GM12874 (cell line): Measurements from ENCODE around the gene APLN.

Experiments
- TF ChIP-seq, protein P1 (sequence below): IDR thresholded peaks from 2 replicates; pipeline ENCODE4 v1.5.1; 2011; ENCODE audit warnings: low read depth, mild to moderate bottlenecking, control low read depth, low read length, moderate library complexity; ENCODE audit not compliant: insufficient read depth

APLN gene, protein sequence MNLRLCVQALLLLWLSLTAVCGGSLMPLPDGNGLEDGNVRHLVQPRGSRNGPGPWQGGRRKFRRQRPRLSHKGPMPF

DNA sequence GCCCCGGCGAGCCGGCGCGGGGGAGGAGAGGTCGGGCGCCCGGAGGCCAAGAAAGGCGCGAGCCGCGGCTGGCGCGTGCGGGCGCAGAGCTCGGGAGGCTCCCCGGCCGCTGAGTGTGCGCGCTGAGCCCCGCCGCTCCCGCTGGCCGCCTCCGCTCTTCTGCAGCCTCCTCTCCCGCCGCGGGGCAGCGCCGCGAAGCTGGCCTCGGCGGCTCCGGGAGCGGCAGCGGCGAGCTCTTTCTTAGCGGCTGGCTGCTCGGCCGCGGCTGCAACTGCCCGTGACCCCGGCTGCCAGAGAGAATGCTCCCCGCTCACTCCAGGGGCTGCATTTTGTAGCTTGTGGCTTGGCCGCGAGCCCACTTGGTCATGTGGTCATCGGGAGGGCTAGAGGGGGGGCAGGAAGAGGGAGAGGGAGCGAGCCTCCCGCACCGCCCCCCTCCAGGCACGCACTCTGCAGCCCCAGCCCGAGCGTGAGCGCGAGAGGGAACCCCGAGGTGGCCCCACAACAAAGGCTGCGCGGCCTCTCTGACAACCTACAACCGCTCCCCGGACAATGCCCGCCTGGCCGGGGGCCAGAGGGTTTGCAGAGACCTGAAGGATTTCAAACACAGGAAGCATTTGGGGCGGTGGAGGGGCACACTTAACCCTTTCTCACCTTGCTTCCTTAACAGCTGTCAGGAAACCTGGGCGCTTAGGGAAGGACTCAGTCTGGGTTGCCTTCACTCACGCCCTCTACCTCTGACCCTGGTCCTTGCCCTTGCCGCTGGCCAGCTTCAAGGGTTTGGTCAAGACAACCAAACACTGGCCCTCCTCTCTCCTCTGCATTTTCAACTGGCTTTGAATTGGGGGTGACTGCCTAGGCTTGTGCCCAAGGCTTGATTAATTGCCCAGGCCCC, at the start of gene APLN:
APLN (minus strand) TSS at position 305 of the 895 bp plus-strand sequence. CDS start 326 bp downstream, outside the sequence.
- TF ChIP-seq, protein P1, sequence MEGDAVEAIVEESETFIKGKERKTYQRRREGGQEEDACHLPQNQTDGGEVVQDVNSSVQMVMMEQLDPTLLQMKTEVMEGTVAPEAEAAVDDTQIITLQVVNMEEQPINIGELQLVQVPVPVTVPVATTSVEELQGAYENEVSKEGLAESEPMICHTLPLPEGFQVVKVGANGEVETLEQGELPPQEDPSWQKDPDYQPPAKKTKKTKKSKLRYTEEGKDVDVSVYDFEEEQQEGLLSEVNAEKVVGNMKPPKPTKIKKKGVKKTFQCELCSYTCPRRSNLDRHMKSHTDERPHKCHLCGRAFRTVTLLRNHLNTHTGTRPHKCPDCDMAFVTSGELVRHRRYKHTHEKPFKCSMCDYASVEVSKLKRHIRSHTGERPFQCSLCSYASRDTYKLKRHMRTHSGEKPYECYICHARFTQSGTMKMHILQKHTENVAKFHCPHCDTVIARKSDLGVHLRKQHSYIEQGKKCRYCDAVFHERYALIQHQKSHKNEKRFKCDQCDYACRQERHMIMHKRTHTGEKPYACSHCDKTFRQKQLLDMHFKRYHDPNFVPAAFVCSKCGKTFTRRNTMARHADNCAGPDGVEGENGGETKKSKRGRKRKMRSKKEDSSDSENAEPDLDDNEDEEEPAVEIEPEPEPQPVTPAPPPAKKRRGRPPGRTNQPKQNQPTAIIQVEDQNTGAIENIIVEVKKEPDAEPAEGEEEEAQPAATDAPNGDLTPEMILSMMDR = no peak

DNA sequence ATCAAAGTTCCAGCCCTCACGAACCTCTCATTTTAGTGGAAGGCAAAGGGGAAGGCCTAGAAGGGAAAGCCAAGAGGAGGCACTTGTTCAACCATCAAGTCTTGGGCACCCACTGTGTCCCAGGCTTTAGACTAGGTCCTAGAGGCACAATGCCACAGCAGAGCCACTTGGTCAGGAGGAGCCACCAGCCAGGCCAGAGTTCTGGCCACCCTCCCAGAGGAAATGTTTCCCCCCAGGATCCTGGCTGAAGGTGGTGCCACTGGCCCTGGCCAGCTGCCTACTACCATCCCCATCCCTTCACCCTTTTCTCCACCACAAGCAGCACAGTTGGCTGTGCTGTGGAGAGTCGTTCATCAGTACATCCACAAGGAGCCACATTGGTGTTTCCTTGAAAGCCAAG, 49.7 kb upstream of the APLN start:
- TF ChIP-seq, protein P1 = no peak

DNA sequence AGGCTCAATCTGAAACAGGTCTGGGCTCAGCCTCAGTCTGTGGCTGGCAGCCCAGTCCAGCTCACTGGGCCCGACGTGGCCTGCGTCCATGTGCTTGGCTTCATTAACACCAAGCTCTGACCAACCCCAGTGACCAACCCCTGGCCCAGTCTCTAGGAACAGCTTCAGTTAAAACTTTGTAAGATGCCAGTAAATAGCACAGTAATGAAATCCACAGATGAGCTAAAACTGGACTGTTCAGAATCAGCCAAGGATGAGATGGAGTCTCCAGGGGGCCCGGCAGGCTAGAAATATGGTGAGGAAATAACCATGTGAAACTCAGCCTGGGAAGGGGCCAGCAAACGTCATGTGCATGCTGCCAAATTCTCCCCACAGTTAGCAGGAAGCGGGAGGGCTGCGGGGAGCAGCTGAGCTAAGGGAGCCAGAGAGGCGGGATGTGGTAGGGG, 46.9 kb upstream of the APLN start:
- TF ChIP-seq, protein P1 = no peak

DNA sequence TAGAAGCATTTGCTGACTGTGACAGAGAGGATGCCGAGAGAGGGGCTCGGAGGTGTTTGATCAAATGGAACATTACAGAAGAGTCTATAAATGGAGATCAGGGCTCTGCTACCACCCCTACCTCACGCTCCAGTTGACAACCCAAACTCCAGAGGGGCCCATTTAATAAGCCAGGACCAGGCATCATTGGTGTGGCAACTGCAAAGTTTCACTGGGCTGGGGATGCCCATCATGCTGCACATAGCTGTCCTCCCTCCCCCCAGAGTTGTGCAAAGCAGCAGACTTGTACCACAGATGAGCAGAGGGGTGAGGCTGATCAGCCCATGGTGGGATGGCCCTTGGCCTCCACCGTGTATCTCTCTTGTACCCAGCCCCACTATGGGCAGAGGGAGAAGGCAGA, 45.8 kb upstream of the APLN start:
- TF ChIP-seq, protein P1 = no peak

DNA sequence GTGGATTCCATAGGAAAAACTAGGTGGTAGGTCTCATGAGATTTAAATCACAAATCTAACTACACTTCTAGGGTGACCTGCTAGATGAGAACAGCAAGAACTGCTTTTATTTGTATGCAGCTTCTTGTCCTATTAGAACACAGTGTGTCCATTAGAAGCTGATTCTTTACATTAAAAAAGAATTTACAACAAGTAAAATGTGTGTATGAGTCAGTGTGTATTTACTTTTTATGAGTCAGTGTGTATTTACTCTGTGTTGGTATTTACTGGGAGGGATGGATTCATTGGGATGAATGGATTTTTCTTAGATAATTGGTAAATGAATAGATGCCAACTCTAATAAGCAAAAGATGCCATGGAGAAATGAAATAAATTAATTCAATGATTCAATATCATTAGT, 43.4 kb upstream of the APLN start:
- TF ChIP-seq, protein P1 = no peak

DNA sequence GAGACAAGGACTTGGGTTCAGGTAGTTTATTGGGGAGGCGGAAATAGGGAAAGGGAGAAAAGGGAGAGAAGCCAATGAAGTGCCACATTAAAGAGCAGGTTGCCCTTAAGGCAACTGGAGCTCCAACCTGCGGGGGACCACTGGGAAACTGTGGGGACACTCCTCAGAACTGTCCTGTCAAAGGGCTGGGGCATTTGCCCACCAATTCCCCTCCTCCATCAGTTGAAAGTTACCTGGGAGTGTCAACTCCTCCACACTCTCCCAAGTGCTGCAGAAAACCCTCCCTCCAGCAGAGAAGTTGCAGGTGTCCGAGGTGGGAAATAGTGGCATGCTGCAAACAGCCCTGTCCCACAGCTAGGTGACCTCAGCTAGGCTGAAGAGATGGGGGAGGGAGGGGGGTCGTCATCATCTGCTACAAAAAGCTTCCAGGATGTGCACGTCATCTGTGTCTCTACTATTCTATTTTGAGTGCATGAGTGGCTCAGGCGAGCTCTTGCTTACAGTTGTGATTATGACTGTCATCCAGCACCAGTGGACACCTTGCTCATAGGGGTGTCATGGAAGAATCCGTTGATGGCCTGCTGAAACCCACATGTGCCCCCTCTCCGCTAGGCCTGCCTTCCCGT, 42.6 kb upstream of the APLN start:
- TF ChIP-seq, protein P1 = no peak

DNA sequence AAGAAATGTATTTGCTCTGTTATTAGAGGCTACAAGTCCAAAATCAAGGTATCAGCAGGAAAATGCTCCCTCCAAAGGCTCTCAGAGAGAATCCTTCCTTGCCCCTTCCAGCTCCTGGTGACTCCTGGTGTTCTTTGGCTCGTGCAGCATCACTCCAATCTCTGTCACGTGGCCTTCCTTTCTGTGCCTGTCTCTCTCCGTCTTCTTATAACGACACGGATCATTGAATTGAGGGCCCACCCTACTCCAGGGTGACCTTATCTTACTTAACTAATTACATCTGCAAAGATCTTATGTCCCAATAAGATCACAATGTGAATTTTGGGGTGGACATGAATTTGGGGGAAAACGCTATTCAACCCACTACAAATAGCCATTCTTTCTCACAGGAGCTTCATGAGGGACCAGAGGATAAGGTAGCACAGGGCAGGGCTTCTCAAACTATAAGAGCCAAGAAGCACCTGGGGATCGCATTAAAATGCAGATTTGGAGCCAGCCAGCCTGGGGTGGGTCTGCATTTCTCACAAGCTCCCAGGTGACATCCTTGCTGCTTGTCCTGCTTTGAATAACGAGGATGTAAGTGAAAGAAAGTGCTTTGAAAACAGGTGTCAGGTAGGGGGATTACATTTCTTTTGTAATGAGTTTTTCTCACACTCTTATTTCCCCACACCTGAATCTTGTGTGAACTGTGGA, 41.9 kb upstream of the APLN start:
- TF ChIP-seq, protein P1 = no peak
